GM21723 (cell line): Measurements from ENCODE around the gene IFIT1B.
"Not testable (repeated sequence)": the region's sequence is repeated elsewhere in the genome, so short reads cannot be mapped to it uniquely, and the experiment has no call there.

Experiments
- ATAC-seq: cut with Tn5 transposase; IDR thresholded peaks from one replicate; pipeline ENCODE4 v1.9.1; 2021; ENCODE audit warnings: mild to moderate bottlenecking, moderate library complexity; ENCODE audit not compliant: unreplicated experiment

The IFIT1B gene

DNA sequence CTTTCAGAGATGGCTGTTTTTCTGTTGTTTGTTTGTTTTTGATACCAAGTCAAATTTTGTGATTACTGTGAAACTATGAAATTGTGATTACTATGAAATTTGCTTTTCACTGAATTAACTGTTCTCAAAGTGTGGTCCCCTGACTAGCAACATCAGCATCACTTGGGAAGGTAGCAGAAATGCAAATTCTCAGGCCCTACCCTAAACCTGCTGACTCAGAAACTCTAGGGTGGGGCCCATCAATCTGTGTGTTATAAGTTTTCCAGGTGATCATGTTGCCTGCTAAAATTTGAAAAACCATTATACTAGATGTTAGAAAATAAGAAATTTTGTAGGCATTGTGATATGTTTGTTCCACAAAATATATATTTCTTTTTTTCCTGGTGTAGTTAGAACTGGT lies 1.2 kb downstream of the IFIT1B start:
- ATAC-seq: no peak

DNA sequence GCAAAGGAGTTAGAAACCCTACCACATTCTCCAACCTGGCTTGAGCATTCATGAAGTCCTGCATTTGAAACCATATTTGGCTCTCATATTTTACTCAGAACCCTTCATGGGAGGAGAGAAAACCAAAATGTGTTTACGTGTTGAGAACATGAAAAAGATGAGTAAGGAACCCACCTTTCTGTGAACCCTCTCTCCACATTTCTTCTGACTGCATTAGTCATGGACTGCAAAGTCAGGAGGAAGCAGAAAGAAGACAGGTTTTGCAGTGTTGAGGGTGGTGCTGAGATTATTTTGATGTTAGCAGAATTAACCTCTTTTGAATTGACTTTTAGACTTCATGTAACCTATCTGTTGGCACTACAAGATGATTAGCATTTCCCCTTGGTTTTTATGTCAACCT lies 4.9 kb downstream of the IFIT1B start:
- ATAC-seq: no peak

DNA sequence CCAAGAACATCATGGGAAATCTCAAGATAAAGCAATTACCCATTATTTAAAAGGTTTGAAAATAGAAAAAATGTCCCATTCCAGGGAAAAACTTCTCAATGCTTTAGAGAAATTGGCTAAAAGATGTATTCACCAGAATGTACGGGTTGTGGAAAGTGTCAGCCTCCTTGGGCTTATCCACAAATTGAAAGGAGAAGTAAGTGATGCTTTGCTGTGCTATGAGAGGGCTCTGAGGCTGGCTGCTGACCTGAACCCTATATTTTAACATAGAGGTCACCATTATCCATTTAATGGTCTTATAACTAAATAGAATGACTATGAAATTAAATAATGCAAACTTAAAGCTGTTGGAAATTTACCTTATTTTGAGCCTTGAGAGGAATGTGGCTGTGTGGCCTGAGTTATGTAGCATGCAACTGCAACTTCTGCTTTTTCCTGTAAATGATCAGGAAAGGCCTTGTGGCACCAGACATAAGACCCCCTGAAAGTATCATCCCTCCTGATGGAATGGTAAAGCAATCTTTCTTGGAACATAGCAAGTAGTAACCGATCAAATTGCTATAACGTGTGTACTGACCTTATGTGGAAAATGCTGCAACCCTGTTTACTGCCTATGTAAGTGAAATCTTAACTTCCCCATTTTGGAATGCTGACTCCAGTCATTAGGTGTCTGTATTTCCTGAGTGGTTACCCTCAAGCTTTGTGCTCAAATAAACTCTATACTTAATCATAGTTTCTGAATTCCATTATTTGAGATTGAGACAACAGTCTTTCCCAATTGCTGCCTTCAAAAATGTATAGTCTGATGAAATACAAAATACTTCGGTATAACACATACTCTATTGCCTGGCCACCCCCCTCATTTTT lies 6.9 kb downstream of the IFIT1B start:
- ATAC-seq: no peak

DNA sequence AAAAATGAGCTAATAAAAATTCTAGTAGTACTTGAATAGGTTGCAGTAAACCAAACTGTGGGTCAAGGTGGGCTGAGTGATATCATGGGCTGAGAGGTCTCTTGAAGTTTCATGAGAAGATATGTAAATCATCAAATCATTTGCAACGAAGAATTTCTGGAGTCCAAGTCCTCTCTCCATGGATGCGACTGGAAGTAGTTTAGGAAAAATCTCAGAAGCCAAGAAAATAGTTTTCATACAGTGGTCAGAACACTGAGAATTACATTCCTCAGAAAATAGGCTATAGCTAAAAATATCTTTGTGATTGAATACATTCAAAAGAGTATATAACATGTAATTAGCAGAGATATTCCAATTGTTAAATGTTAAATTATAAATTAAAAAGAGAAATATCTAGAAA lies 10.9 kb downstream of the IFIT1B start:
- ATAC-seq: no peak

DNA sequence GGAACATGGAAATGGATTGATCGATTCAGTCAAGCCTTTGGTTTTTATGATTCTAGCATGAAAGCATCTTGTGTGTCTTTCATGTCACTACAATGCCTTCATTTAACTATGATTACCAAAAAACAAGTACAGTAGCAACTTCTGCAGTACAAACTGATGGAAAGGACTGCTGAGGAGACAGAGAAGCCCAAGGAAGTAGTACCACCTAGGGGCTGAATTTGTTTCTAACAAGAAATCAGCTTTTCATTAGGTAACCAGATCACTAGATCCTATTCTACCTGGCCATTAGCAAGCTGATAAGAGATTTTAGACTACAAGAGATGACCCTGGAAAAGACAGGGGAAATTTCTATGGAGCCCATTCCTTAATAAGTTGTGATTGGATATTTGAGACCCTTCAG lies 11.4 kb downstream of the IFIT1B start:
- ATAC-seq: no peak

DNA sequence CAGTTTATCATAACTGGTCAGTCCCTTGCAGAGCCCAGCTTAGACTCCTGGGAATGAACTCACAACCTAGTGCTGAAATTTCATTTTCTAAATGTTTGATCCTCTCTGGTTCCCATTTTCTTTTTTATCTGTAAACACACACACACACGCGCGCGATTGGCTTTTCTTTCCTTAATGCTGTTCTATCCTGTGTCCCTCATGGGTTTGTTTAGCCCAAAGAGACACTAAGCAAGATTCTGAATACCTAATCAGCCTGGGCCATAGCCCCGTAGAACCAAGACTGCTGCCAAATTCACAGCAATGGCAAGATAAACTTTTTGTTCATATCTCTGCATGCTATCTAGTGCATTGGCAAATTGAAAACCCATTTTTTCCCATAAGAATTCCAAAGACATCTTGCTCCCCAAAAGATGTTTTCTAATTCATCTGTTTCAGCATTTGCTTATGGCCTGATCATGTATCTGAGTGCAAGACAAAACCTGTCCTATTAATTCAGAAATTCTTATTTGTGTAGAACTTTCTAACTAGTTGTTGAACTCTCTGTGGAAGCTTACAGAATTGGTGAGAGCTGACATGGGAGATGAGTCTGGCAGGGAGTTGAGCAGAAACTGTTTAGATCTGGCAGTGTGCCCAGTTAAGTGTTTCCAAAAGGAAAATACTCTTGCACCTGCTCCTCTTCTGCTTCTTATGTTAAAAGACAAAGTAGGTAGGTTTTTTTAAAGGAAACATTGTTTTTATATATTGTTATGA lies 12.8 kb downstream of the IFIT1B start:
- ATAC-seq: no peak

DNA sequence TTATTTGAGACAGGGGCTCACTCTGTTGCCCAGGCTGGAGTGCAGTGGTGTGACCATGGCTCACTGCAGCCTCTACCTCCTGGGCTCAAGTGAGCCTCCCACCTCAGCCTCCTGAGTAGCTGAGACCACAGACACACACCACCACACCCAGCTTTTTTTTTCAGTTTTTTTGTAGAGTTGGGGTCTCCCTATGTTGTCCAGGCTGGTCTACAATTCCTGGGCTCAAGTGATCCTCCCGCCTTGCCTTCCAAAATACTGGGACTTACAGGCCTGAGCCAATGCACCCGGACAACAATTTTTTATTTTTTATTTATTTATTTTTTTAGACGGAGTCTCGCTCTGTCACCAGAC lies 13.3 kb downstream of the IFIT1B start:
- not testable (repeated sequence) for ATAC-seq

DNA sequence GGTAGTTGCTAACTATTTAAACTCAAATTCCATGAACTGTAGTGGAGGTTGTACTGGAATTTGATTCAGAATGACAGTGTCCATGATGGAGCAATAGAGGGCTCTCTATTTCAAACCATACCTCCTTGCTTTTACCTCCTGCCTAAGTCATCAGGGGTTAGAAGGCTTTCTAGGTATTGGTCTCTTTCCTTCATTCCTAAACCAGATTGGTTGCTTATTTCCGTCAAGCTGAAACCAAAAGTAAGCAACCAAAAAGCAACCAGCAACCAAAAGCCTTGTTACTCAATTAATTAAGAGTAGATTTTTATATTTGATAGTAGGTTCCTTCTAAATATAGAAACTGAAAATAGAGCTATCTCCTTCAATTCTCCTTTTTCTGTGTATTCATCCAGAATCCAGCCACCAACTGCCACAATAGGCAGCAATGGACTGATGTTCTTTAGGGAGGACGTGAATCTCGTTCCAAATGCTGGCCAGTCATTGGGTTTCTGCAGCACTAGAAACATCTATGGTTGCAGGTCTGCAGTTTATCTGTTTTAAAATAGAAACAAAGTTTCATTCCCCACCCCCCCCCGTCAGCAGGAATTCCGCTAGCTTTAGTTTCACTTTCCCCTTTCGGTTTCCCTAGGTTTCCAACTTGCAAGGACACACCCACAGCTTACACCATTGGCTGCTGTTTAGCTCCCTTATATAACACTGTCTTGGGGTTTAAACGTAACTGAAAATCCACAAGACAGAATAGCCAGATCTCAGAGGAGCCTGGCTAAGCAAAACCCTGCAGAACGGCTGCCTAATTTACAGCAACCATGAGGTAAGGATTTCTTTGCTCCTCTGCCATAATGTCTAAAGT lies 14.3 kb downstream of the IFIT1B start, which contains the start of gene IFIT1:
Gene IFIT1 (plus strand): TSS at position 717 of the 850 bp plus-strand sequence. CDS start 90 bp downstream, at position 807.
- peak; percentile 87 for ATAC-seq

DNA sequence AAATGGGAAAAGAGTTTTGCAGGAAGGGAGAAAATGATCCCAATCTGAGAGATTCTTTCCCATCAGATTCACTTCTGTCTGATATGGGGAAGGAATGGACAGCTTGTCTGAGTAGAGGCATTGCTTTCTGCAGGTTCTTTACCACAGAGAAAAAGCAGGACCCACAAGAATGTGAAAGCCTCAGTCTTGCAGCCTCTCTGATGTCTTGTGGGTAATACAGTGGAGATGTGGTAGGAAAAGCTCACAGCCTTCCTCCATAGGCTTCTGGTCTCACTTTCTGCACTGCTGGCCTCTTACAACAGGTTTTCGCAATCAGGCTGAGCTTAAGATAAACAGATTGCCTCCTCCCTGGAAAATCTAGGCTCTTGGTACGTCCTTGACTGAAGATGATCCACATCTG lies 15.1 kb downstream of the IFIT1B start:
- ATAC-seq: peak; percentile 41

DNA sequence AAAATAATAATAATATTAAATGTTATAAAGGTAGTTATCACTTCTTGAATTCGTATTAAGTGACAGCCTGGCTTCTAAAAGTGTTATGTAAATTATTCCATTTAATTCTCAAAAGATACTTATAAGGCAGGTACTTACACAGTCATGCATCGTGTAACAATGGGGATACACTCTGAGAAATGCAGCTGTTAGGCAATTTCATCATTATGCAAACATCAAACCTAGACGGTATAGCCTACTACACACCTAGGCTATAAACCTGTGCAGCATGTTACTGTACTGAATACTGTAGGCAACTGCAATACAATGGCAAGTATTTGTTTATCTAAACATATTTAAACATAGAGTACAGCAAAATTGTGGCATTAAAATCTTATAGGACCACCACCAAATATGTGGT lies 16.0 kb downstream of the IFIT1B start:
- ATAC-seq: no peak

DNA sequence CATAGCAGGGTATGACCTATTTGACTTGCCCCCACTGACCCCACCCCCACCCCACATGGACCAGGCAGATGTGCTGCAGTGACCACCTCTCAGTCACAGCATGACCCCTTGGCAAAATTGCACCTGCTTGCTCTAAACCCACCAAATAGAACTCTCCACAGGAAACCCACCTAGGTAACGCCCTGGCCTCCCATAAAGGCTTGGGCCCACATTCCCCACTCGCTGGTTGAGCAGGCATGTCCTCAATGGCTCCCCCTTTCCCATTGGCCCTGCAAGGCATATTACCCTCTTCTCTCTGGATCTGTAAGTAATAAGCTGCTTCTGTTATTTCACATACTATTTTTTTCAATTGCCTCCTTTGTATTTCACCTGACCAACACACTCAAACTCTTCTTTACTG lies 17.3 kb downstream of the IFIT1B start:
- no peak for ATAC-seq

DNA sequence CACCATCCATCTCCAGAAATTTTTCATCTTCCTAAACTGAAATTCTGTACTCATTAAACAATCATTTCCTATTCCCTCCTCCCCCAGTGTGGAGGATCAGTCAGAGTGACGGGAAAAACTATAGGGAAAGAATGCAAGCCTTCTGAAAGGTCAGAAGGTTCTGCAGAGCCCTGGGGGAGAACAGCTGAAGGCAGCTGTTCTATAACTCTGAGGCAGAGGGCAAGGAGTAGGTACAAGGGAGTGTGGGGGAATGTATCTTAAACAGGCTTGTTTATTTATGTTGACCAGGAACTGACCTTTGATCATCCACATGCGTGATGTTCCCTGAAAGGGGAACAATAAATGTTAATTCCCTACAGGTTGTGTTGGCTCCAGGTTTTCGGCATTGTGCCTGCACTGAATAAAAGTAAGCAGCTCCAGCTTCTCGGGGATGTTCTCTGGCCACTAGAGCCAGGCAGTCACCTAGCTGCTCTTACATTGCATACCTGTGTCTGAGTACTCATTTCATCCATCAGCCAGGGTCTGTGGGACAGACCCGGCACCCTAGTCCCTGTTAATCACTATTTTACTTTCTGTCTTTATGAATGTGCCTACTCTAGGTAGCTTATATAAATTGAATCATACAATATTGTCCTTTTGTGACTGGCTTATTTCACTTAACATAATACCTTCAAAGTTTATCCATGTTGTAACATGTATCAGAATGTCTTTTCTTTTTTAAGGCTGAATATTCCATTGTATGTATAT lies 20.3 kb downstream of the IFIT1B start:
- ATAC-seq: no peak

DNA sequence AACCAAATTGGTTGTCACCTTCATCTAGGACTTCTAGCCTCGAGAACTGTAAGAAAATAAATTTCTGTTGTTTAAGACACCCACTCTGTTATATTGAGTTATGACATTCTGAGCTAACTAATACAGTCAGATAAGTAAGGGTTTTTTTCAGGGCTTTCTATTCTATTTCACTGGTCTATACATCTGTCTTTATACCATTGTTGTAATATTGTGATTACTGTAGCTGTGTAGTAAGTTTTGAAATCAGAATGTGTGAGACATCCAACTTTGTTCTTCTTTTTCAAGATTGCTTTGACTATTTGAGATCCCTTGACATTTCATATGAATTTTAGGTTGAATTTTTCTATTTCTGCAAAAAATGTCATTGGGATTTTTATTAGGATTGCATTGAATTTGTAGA lies 22.1 kb downstream of the IFIT1B start:
- no peak for ATAC-seq

DNA sequence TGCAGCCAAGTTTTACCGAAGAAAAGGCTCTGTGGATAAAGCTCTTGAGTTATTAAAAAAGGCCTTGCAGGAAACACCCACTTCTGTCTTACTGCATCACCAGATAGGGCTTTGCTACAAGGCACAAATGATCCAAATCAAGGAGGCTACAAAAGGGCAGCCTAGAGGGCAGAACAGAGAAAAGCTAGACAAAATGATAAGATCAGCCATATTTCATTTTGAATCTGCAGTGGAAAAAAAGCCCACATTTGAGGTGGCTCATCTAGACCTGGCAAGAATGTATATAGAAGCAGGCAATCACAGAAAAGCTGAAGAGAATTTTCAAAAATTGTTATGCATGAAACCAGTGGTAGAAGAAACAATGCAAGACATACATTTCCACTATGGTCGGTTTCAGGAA lies 25.2 kb downstream of the IFIT1B start:
- no peak for ATAC-seq

DNA sequence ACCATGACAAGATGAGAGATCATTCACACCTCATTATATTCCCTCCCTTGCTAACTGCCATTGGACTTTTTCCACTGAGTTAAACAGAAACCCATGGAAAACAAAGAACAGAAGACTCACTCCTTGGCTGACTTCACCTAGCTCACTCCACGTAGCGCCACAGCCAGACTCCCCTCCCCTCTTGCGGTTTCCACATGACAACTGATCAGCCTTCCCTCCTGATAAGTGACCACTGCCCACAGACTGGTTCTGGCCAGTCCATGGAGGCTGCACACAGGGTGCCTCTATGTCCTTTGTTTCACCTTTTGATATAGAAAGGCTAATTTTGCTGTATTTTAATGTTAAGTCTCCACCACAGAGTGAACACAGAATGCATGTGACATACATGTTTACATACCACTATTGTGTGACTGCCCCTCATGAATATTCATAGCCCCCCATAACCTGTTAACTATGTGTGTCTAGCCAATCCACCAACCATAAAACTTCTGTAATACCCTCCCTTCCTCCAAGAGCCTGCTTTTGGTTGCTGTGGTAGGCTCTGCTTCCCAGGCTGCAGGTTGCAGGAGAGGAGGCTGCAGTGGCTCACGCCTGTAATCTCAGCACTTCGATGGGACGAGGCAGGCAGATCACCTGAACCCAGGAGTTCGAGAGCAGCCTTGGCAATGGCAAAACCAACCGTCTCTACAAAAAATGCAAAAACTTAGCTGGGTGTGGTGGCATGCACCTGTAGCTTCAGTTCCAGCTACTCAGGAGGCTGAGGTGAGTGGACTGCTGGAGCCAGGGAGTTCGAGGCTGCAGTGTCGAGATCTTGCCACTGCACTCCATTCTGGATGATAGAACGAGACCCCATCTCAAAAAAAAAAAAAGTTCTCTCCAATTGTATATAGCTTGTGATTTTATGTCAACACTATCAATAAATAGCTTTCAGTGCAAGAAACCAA lies 26.5 kb downstream of the IFIT1B start:
- ATAC-seq: no peak

DNA sequence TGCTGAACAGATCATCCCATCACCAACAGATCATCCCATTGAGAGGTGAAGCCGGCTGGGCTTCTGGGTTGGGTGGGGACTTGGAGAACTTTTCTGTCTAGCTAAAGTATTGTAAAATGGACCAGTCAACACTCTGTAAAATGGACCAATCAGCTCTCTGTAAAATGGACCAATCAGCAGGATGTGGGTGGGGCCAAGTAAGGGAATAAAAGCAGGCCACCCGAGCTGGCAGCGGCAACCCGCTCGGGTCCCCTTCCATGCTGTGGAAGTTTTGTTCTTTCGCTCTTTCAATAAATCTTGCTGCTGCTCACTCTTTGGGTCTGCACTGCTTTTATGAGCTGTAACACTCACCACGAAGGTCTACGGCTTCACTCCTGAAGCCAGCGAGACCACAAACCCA lies 28.3 kb downstream of the IFIT1B start:
- not testable (repeated sequence) for ATAC-seq

DNA sequence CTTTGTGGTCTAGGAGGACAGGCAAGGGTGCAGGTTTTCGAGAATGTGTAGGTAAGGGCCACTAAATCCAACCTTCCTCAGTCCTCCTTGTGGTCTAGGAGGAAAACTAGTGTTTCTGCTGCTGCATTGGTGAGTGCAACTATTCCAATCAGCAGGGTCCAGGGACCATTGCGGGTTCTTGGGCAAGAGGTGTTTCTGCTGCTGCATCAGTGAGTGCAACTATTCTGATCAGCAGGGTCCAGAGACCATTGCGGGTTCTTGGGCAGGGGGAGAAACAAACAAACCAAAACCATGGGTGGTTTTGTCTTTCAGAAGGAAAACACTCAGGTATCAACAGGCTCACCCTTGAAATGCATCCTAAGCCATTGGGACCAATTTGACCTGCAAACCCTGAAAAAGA lies 29.9 kb downstream of the IFIT1B start:
- not testable (repeated sequence) for ATAC-seq

DNA sequence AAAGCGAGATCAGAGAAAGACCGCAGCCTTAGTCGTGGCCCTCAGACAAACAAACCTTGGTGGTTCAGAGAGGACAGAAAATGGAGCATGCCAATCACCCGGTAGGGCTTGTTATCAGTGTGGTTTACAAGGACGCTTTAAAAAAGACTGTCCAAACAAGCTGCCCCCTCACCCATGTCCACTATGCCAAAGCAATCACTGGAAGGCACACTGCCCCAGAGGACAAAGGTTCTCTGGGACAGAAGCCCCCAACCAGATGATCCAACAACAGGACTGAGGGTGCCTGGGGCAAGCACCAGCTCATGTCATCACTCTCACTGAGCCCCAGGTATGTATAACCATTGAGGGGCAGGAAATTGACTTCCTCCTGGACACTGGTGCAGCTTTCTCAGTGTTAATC lies 31.4 kb downstream of the IFIT1B start:
- not testable (repeated sequence) for ATAC-seq

DNA sequence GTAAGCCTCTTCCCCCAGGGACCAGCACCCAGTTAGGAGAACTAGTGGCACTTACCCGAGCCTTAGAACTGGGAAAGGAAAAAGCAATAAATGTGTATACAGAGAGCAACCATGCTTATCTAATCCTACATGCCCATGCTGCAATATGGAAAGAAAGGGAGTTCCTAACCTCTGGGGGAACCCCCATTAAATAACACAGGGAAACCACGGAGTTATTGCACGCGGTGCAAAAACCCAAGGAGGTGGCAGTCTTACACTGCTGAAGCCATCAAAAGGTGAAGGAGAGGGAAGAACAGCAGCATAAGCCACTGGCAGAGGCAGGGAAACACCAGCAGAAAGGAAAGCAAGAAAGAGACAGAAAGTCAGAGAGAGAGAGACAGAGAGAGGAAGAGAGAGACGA lies 32.7 kb downstream of the IFIT1B start:
- ATAC-seq: not testable (repeated sequence)
